Stimulated activated CD8-positive, alpha-beta memory T cell treated with anti-CD3 and anti-CD28 coated beads, Interleukin-4, amount 100 ng/mL, for 1 hour (primary cell): ENCODE measurements around the gene WRAP53.

ENCODE experiments used
- DNase-seq, 2 donors: peaks; one replicate each; pipeline ENCODE4 v3.0.0-alpha.2; 2020; ENCODE audit warnings: low read depth in 2 of 2, low spot score in 1 of 2

Gene WRAP53

GRCh38 chr17:7740481-7741001, 52.3 kb downstream of the WRAP53 start:
- DNase-seq, result no peak

GRCh38 chr17:7742729-7743128, 54.5 kb downstream of the WRAP53 start:
- no peak for DNase-seq

- DNase-seq, result no peak
Measured at GRCh38 chr17:7744416-7744815, 56.1 kb downstream of the WRAP53 start.

DNA sequence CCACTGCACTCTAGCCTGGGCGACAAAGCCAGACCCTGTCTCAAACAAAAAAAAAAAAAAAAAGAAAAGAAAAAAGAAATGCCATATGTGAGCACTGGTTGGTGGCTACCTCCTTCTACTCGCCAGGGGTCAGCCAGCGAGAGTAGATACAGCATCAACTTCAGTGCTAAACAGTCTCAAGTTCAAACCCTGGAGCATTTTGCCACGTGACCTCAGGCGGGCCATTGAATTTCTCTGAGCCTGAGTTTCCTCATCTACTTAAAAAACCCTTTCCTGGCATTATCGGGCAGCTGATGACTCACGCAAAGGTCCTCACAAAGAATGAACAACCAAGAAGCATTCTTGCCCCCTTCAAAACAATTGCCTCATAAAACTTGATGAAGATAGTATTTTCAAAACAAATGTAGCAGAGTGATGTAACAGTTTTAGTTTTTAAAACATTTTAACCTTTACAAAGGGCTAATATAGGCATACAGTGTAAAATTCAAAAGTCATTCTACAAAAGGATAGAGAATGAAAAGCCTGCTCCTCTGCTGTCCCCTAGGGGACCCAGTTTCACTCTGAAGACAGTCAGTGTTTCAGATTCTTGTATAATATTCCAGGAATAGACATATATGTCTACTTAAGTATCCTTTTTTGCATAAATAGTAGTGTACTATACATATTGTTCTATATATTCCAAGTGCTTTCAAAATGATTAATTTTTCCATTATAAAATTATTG, 57.6 kb downstream of the WRAP53 start:
- no peak for DNase-seq

DNA sequence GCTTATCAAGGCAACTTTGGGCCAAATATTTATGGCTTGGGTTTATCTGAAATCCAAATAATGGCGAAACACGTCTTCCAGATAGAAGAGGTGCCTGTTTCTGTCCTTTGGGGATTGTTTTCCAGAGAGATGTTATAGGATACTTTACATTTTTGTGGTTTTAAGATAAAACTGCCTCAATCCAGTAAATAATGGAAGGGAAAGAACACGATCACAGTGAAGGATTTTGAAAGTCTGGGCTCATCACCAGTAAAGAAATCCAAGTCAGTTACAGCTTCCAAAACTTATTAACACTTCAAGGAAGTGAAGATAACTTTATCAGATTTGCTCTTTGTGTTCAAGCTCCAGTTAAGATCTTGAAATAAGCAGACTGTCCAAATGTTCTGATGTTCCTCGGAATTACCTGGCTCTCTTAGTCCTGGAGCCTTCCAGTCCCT, 59.4 kb downstream of the WRAP53 start:
- no peak for DNase-seq

- DNase-seq, result no peak
Measured at GRCh38 chr17:7748076-7748775, 59.9 kb downstream of the WRAP53 start.

DNA sequence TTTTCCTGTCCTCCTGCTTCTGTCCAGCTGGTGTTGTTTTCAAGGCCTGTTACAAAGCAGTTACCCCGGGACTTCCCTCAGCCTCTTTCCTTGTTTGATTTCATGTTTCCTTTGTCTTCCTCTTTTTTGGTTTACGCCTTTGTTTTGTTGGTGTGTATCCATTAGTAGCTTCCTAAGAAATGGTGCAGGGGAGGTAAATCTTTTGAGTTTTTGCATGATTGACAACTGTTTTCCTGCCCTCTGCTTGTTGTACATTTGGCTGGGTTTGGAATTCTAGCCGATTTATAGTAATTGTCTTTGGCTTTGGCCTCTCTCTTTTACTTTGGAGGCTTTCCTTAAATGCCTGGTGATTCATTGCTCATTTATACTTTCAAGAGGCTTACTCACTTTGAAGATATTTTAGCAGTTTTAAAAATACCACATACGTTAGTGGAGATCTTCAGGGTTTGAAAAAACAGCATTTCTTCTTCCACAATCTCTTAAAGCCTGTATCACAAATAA, 62.1 kb downstream of the WRAP53 start:
- DNase-seq, result no peak
